Activated CD4-positive, alpha-beta T cell treated with anti-CD3 and anti-CD28 coated beads, Interleukin-2, amount 10 ng/mL, durations not matched to agents 7 days and 5 days (primary cell): ENCODE results near the gene NTF4. TPM values are rescaled to one million over a fixed set of nuclear protein-coding genes. Genes with fewer than 3 reads are reported as not detected.
"Not testable (repeated sequence)": the region's sequence is repeated elsewhere in the genome, so short reads cannot be mapped to it uniquely, and the experiment has no call there.

Experiments used
- CTCF ChIA-PET: fragments of 350-600 bp; sonication (Branson Sonifier 250); formaldehyde crosslinking; loops from one replicate; lab custom pipeline; 2021; ENCODE audit warnings: antibody characterized with exemption; lab: Charles Lee
- POLR2A ChIA-PET: fragments of 350-600 bp; sonication (Branson Sonifier 250); formaldehyde crosslinking; loops from one replicate; lab custom pipeline; 2021; ENCODE audit warnings: antibody characterized with exemption; lab: Charles Lee
- DNase-seq: peaks from one replicate; pipeline ENCODE4 v3.0.0-alpha.2; 2020
- H3K27ac Mint-ChIP-seq: one replicate; pipeline ENCODE4 v1.8.0; 2021; ENCODE audit warnings: mild to moderate bottlenecking, moderate library complexity, mixed read lengths
- H3K27me3 Mint-ChIP-seq: one replicate; pipeline ENCODE4 v1.8.0; 2021; ENCODE audit warnings: mixed read lengths
- H3K36me3 Mint-ChIP-seq: one replicate; pipeline ENCODE4 v1.8.0; 2021; ENCODE audit warnings: low read depth, mixed read lengths
- H3K4me1 Mint-ChIP-seq: one replicate; pipeline ENCODE4 v1.8.0; 2021; ENCODE audit warnings: mixed read lengths
- H3K4me3 Mint-ChIP-seq: one replicate; pipeline ENCODE4 v1.8.0; 2021; ENCODE audit warnings: mild to moderate bottlenecking, moderate library complexity, mixed read lengths
- H3K9me3 Mint-ChIP-seq: one replicate; pipeline ENCODE4 v1.8.0; 2021; ENCODE audit warnings: mixed read lengths
- total RNA-seq, 2 experiments: library from RNA; stranded (reverse); gene quantifications; one replicate each; pipeline ENCODE4 v1.2.3, GENCODE V29; 2021

Gene NTF4
- total RNA-seq, 2 experiments from 2014 or later, result not detected

DNA sequence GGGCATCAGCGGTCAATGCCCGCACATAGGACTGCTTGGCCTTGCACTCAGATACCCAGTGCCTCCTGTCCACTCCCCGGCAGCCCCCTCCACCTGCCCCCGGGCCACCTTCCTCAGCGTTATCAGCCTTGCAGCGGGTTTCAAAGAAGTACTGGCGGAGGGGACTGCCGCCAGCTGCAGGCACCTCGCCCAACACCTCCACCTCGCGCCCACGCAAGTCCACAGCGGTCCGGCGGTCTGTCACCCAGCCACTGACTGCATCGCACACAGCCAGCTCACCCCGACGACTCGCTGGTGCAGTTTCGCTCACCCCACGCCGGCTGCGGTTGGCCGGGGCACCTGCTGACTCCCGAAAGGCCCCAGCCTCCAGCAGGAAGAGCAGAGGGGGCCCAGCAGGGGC is 3.2 kb downstream of the NTF4 start:
- POLR2A ChIA-PET, result no interaction called here
- H3K4me1 Mint-ChIP-seq, result peaks cover 17% of the 10 kb centered on the region
- no peaks in the 10 kb centered on the region for H3K36me3 Mint-ChIP-seq
- peaks cover 75% of the 10 kb centered on the region for H3K27me3 Mint-ChIP-seq
- no peak for DNase-seq
- CTCF ChIA-PET, result interaction anchor here (0.6 to 0.7 kb wide), 2 partner anchors 27 to 267 kb away, joined by 3 read pairs; no protein-coding TSS in a partner anchor
- H3K27ac Mint-ChIP-seq, result no peak overlapping the region
- no peak overlapping the region for H3K4me3 Mint-ChIP-seq
- H3K9me3 Mint-ChIP-seq, result no peaks in the 10 kb centered on the region

GRCh38 chr19:49061000-49061399 is 3.6 kb downstream of the NTF4 start:
- H3K27me3 Mint-ChIP-seq, result peaks cover 74% of the 10 kb centered on the region
- no peak for DNase-seq
- H3K4me1 Mint-ChIP-seq, result peaks cover 20% of the 10 kb centered on the region
- no peak overlapping the region for H3K27ac Mint-ChIP-seq
- ChIA-PET POLR2A (no interaction called here), CTCF (interaction anchor here (0.6 to 1.5 kb wide), 3 partner anchors 28 to 268 kb away, joined by 3 to 6 read pairs (median 3); no protein-coding TSS in a partner anchor)
- no peaks in the 10 kb centered on the region for H3K9me3 Mint-ChIP-seq
- H3K36me3 Mint-ChIP-seq, result no peaks in the 10 kb centered on the region
- H3K4me3 Mint-ChIP-seq, result no peak overlapping the region

DNA sequence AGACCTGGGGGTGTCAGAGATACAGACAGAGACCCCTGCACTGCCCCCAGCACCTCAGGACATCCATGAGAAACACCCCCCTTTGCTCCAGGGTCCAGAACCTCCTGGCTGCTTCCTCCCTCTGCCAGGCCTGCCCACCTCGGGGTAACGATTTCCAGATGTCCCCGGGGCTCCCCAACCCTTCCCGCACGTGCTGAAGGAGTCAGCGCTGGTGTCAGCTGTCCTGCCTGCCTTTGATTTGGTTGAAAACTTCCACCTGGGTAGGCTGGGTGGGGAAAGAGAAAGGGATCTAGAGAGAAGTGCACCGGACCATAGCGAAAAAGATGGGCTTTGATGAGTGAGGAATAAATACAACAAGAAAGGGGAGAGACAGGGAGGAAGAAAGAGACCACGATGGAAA is 5.6 kb downstream of the NTF4 start:
- Mint-ChIP-seq H3K27me3 (peaks cover 71% of the 10 kb centered on the region), H3K4me1 (peaks cover 23% of the 10 kb centered on the region), H3K36me3 (no peaks in the 10 kb centered on the region), H3K27ac (no peak overlapping the region), H3K4me3 (no peak overlapping the region), H3K9me3 (no peaks in the 10 kb centered on the region)
- CTCF ChIA-PET, result no interaction called here
- POLR2A ChIA-PET, result no interaction called here
- DNase-seq, result no peak

GRCh38 chr19:49058562-49058961 is 6.1 kb downstream of the NTF4 start:
- ChIA-PET CTCF (interaction anchor here (0.8 to 1.6 kb wide), 3 partner anchors 38 to 140 kb away, joined by 3 to 7 read pairs (median 6); a partner anchor contains a TSS), POLR2A (no interaction called here)
- Mint-ChIP-seq H3K27ac (no peak overlapping the region), H3K36me3 (no peaks in the 10 kb centered on the region), H3K4me3 (no peak overlapping the region), H3K9me3 (no peaks in the 10 kb centered on the region), H3K4me1 (peaks cover 23% of the 10 kb centered on the region), H3K27me3 (peaks cover 66% of the 10 kb centered on the region)
- DNase-seq, result no peak

GRCh38 chr19:49057636-49058234 is 6.9 kb downstream of the NTF4 start, which contains the start of gene CGB7:
CGB7 (minus strand) TSS chr19:49057749; CDS start chr19:49055375, 2,374 bp downstream.
- peaks cover 59% of the 10 kb centered on the region for H3K27me3 Mint-ChIP-seq
- POLR2A ChIA-PET, result no interaction called here
- DNase-seq, result peak; percentile 30
- peak within 1 kb of the TSS; percentile 51 for H3K4me3 Mint-ChIP-seq
- no peaks in the 10 kb centered on the region for H3K9me3 Mint-ChIP-seq
- CTCF ChIA-PET, result interaction anchor here (0.6 to 2.0 kb wide), 7 partner anchors 8 to 216 kb away, joined by 3 to 7 read pairs (median 3); partner anchors contain the start of gene LIN7B
- H3K4me1 Mint-ChIP-seq, result peaks cover 23% of the 10 kb centered on the region
- no peak within 1 kb of the TSS for H3K27ac Mint-ChIP-seq
- no peaks in the 10 kb centered on the region for H3K36me3 Mint-ChIP-seq

DNA sequence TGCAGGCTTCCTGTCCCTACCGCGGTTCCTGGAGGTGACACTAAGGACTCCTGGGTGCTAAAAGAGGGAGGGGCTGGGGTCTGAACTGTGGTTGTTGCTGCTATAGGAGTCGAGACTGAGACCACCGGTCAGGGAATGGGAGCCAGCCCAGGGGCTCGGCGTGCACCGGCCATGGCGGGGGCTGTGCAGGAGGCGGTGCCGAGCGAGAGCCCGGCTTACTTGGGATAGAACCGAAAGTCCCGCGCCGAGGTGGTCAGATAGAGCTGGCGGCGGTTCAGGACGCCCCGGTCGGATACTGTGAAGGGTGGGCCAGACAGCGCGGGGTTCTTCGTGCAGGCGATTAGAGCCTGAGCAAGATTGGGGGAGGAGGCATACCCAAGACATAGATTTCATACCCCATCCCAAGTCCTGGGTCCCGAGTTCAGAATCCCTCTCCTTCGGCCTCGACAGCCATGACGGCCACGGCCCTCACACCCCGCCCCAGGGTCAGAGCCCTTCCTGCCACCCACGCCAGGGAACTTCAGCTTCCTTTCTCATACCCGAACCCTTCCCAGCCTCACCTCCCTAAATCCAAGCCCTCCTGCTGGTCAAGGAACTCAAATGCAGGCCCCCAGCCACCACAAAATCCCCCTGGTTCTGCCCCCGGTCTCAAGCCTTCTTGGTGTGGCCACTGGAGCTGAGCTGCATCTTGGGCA is 7.6 kb downstream of the NTF4 start:
- Mint-ChIP-seq H3K4me3 (peak overlapping the region; percentile 51), H3K4me1 (peaks cover 23% of the 10 kb centered on the region), H3K27me3 (peaks cover 58% of the 10 kb centered on the region)
- H3K27ac Mint-ChIP-seq, H3K36me3 Mint-ChIP-seq, DNase-seq, POLR2A ChIA-PET, H3K9me3 Mint-ChIP-seq: not testable (repeated sequence)
- CTCF ChIA-PET, result interaction anchor here (0.6 to 2.0 kb wide), 7 partner anchors 9 to 215 kb away, joined by 3 to 7 read pairs (median 3); partner anchors contain the start of gene LIN7B

GRCh38 chr19:49056101-49056901 is 8.3 kb downstream of the NTF4 start:
- ChIA-PET POLR2A (no interaction called here), CTCF (interaction anchor here (0.6 to 2.0 kb wide), 5 partner anchors 10 to 363 kb away, joined by 3 to 6 read pairs (median 3); no protein-coding TSS in a partner anchor)
- Mint-ChIP-seq H3K9me3 (no peaks in the 10 kb centered on the region), H3K4me3 (peak overlapping the region; percentile 51), H3K27me3 (peaks cover 54% of the 10 kb centered on the region), H3K27ac (no peak overlapping the region), H3K36me3 (no peaks in the 10 kb centered on the region), H3K4me1 (peaks cover 23% of the 10 kb centered on the region)
- DNase-seq, result peak; percentile 41

DNA sequence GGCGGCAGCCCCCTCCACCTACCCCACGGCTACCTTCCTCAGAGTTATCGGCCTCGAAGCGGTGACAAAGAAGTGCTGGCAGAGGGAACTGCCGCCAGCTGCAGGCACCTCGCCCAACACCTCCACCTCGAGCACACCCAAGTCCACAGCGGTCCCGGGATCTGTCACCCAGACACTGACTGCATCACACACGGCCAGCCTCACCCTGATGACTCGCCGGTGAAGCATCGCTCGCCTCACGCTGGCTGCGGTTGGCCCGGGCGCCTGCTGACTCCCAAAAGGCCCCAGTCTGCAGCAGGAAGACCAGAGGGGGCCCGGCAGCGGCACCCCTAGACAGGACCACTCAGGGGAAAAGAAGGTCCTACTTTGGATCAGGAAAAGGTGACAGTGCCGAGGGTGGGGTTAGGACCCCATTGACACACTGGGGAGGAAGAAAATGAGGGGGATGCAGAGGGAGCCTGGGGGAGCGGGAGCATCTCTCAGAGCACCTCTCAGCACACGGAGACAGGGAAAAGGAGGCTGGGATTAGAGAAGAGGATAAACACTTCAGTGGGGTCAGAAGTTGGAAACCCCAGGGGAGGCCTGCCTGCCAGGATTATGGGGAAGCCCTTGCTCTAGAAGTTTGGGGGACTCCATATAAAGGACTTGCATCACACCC is 14.1 kb downstream of the NTF4 start:
- H3K9me3 Mint-ChIP-seq, H3K4me1 Mint-ChIP-seq, POLR2A ChIA-PET, H3K27me3 Mint-ChIP-seq, DNase-seq, H3K27ac Mint-ChIP-seq, H3K4me3 Mint-ChIP-seq, H3K36me3 Mint-ChIP-seq: not testable (repeated sequence)
- CTCF ChIA-PET, result interaction anchor here (1.4 to 2.0 kb wide), 2 partner anchors 47 to 57 kb away, joined by 4 read pairs; partner anchors contain the start of genes GYS1 and RUVBL2

- H3K27ac Mint-ChIP-seq, H3K4me1 Mint-ChIP-seq, DNase-seq, H3K4me3 Mint-ChIP-seq, H3K36me3 Mint-ChIP-seq, H3K27me3 Mint-ChIP-seq, POLR2A ChIA-PET, H3K9me3 Mint-ChIP-seq: not testable (repeated sequence)
- CTCF ChIA-PET, result interaction anchor here (2.0 kb wide), 1 partner anchor 56 kb away, joined by 4 read pairs; the partner anchor contains the start of genes GYS1 and RUVBL2
Measured at GRCh38 chr19:49049834-49050233, 14.8 kb downstream of the NTF4 start.

DNA sequence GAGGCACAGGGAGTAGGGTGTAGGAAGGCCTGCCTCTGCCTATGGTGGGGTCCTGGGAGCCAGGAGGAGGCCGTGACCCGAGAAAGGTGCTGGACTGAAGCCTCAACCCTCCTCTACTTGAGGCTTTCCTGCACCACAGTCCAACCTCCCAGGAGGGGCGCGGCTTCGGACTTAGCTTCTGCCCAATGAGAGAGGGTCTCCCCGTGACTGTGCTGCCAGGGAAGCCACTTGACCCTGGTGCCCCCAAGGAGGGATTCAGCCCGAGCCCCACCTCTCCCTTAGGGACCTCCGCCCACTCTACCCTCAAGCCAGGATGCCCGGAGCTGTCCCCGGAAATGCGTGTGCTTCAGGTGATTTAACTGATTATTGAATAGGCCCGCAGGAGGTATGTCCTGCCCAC is 15.6 kb downstream of the NTF4 start, which contains the start of gene CGB8:
TSS of gene CGB8 (minus strand) at position 101 of the 400 bp plus-strand sequence. CDS start 372 bp downstream, outside the sequence.
- H3K9me3 Mint-ChIP-seq, DNase-seq, H3K36me3 Mint-ChIP-seq, H3K4me1 Mint-ChIP-seq, H3K27me3 Mint-ChIP-seq, H3K27ac Mint-ChIP-seq, POLR2A ChIA-PET, H3K4me3 Mint-ChIP-seq: not testable (repeated sequence)
- CTCF ChIA-PET, result interaction anchor here (2.0 kb wide), 1 partner anchor 55 kb away, joined by 4 read pairs; the partner anchor contains the start of genes GYS1 and RUVBL2

DNA sequence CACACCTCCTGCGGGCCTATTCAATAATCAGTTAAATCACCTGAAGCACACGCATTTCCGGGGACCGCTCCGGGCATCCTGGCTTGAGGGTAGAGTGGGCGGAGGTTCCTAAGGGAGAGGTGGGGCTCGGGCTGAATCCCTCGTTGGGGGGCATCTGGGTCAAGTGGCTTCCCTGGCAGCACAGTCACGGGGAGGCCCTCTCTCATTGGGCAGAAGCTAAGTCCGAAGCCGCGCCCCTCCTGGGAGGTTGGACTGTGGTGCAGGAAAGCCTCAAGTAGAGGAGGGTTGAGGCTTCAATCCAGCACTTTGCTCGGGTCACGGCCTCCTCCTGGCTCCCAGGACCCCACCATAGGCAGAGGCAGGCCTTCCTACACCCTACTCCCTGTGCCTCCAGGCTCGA is 21.1 kb downstream of the NTF4 start, which contains the start of gene CGB5:
TSS of gene CGB5 (plus strand) at position 301 of the 400 bp plus-strand sequence. CDS start 362 bp downstream, outside the sequence.
- H3K27ac Mint-ChIP-seq, CTCF ChIA-PET, POLR2A ChIA-PET, DNase-seq, H3K27me3 Mint-ChIP-seq, H3K4me1 Mint-ChIP-seq, H3K9me3 Mint-ChIP-seq, H3K4me3 Mint-ChIP-seq, H3K36me3 Mint-ChIP-seq: not testable (repeated sequence)

GRCh38 chr19:49042666-49043065 is 22.0 kb downstream of the NTF4 start:
- H3K36me3 Mint-ChIP-seq, H3K9me3 Mint-ChIP-seq, H3K4me3 Mint-ChIP-seq, H3K27me3 Mint-ChIP-seq, H3K27ac Mint-ChIP-seq, H3K4me1 Mint-ChIP-seq, DNase-seq, POLR2A ChIA-PET: not testable (repeated sequence)
- CTCF ChIA-PET, result interaction anchor here (0.6 kb wide), 1 partner anchor 13 kb away, joined by 3 read pairs; no protein-coding TSS in a partner anchor
